ENCODE results near the gene ORMDL1.

The ORMDL1 gene, protein sequence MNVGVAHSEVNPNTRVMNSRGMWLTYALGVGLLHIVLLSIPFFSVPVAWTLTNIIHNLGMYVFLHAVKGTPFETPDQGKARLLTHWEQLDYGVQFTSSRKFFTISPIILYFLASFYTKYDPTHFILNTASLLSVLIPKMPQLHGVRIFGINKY

DNA sequence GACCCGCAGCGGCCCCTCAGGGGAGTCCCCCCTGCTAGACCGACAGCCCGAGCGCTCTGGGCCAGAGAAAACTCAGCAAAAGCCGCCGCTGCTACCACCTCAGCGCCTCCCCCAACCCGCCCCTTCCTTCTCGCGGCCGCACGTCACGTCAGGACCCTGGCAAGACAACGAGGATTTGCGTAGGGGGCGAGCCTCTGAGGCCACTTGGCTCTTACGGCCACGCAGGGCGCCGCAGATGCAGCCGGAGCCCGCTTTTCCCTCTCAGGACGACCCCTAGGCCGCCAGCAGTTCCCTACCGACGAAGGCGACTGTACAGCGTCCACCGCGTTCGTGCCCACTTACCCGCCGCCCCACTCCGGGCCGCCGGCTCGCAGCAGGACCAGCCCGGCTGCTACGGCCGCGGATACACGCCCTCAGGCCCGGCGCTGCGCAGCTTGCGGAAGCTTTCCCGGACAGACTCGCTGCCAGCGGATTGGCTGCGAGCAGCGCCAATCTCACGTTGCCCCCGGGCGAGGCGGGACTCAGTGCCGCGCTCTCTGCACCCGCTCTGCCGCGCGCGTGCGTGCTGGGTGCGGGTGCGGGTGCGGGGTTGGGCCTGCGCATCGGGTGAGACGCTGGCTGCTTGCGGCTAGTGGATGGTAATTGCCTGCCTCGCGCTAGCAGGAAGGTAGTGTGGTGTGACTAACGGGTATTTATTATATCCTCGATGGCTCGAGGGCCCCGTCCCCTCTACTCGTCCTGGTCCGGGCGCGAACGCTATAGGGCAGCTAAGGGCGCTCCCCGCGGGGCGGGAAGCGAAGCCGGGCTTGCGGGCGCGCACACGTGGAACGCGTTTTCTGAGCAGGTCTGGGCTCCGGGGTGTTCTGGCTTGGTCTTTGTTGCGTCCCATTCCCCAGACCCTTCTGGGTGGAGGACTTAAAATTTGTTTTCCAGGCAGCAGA, at the start of gene ORMDL1, which contains the start of gene PMS1:
ORMDL1 (minus strand) TSS at position 413 of the 941 bp plus-strand sequence. CDS start 1,744 bp downstream, outside the sequence.
PMS1 (plus strand) TSS at position 524 of the 941 bp plus-strand sequence. CDS start 7,360 bp downstream, outside the sequence.
- in situ Hi-C loops (cut with MboI; ENCODE audit: low sequenced_read_pairs, unreplicated experiment) = no loop called here
- DNase-seq (ENCODE audit: low spot score) = peak; percentile 96
- TF ChIP-seq, protein P1, sequence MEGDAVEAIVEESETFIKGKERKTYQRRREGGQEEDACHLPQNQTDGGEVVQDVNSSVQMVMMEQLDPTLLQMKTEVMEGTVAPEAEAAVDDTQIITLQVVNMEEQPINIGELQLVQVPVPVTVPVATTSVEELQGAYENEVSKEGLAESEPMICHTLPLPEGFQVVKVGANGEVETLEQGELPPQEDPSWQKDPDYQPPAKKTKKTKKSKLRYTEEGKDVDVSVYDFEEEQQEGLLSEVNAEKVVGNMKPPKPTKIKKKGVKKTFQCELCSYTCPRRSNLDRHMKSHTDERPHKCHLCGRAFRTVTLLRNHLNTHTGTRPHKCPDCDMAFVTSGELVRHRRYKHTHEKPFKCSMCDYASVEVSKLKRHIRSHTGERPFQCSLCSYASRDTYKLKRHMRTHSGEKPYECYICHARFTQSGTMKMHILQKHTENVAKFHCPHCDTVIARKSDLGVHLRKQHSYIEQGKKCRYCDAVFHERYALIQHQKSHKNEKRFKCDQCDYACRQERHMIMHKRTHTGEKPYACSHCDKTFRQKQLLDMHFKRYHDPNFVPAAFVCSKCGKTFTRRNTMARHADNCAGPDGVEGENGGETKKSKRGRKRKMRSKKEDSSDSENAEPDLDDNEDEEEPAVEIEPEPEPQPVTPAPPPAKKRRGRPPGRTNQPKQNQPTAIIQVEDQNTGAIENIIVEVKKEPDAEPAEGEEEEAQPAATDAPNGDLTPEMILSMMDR (IDR thresholded peaks at IDR 0.05; ENCODE audit: borderline replicate concordance, control extremely low read depth, extremely low read depth, insufficient read depth, missing control alignments) = no peak

DNA sequence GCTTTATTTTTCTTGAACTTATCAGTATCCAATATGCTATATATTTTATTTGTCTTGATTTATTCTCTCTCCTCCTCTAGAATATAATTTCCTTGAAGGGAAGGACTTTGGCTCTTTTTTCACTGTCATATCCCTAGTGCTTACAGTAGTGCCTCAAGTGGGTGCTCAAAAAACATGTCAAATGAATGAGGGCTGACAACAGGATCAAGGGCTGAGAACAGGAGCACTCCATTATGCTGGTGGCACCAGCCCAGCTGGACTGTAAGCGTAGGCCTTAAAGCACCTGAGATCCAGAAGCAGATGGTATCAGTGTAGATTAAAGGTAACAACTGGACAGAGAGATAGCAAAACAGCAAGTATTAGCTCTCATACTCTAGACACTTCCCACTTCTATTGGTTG, 46.4 kb upstream of the ORMDL1 start:
- in situ Hi-C loops (cut with MboI; ENCODE audit: low sequenced_read_pairs, unreplicated experiment) = no loop called here
- no peak for DNase-seq (ENCODE audit: low spot score)
- TF ChIP-seq, protein P1 (IDR thresholded peaks at IDR 0.05; ENCODE audit: borderline replicate concordance, control extremely low read depth, extremely low read depth, insufficient read depth, missing control alignments) = no peak

DNA sequence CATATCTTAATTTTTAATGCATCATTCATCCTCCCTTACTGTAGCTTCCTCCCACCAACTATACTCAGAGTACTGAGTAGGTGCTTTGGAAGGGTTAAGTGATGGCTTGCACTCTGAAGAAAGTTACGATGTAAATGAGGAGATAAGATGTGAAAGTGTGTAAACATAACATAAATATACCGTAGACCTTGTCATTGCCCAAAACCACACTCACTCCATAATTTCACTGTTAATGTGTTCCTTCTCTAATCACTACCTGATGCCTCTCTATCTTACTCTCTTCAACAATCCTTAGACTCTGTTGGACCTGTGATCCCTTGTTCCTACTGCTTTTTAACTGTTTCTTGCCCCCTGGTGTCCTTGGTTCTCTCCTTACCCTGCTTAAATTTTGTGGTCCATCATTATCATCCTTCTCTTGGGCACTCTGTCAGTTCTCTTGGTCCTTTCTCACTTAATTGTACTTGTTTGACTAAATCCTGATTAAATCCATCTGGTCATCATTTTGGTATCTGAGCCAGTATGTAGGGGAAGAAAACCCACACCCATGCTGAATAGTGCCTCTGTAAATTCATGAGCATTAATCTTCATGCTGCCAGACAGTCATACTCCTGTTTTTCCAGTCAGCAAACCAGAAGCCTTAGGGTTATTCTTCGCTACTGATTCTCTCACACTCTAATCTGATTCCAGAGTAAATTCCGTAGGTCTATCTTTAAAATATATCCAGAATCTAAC, 45.1 kb upstream of the ORMDL1 start:
- no peak for DNase-seq (ENCODE audit: low spot score)
- in situ Hi-C loops (cut with MboI; ENCODE audit: low sequenced_read_pairs, unreplicated experiment) = no loop called here
- TF ChIP-seq, protein P1 (IDR thresholded peaks at IDR 0.05; ENCODE audit: borderline replicate concordance, control extremely low read depth, extremely low read depth, insufficient read depth, missing control alignments) = no peak

DNA sequence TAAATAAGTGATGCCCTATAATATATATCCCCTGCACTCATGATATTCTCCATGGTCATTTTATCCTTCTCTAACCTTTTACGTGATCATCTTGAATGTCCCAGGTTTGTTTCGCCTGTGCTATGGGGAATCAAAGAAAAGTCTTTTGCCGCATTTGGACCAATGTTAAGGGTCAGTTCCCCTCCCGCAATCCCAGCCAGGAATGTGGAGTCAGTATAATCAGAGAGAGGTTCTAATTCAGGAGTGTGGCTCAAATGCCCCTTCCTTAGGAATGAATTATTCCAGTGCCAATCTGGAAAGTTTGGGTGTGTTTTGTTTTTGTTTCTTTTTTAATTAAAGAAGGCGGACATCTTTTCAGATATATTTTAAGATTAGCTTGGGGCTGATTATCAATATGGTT, 41.9 kb upstream of the ORMDL1 start:
- TF ChIP-seq, protein P1 (IDR thresholded peaks at IDR 0.05; ENCODE audit: borderline replicate concordance, control extremely low read depth, extremely low read depth, insufficient read depth, missing control alignments) = no peak
- in situ Hi-C loops (cut with MboI; ENCODE audit: low sequenced_read_pairs, unreplicated experiment) = no loop called here
- DNase-seq (ENCODE audit: low spot score) = no peak

DNA sequence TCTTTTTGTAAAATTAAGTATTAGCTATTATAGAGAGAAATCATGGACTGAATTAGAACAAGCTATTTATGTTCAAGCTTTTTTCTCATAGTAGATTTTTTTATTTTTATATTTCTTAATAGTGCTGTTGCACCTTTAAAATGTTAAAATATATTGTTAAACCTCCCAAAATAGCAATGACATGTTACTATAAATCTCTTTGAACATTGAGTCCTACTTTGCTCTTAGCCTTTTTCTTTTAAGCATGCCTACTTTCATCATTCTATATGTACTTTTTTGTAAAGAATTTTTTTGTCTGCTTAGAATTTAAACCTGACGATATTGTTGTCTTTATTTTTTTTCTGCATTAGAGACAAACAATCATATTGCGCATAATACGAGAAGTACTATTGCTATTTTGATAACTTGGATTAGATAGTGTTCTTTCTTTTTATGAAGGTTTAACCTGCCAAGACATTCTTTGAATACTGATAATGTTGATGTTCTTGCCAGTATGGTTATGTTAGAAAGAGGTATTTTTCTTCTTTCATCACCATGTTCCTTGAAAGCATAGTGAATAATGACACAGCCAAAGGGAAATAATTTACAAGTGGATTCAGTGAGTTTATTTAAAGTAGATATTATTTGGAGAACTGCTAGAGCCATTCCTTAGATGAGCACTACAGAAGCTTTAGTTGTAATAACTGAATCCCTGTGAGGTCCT, 40.7 kb upstream of the ORMDL1 start:
- no peak for DNase-seq (ENCODE audit: low spot score)
- in situ Hi-C loops (cut with MboI; ENCODE audit: low sequenced_read_pairs, unreplicated experiment) = no loop called here
- TF ChIP-seq, protein P1 (IDR thresholded peaks at IDR 0.05; ENCODE audit: borderline replicate concordance, control extremely low read depth, extremely low read depth, insufficient read depth, missing control alignments) = no peak
